GM19328 (cell line): Measurements from ENCODE around the gene ABCC1.

Experiments
- ATAC-seq: cut with Tn5 transposase; IDR thresholded peaks from one replicate; pipeline ENCODE4 v1.9.1; 2021; ENCODE audit warnings: mild to moderate bottlenecking, moderate library complexity; ENCODE audit not compliant: unreplicated experiment

Gene ABCC1

GRCh38 chr16:16038950-16039349 lies 89.5 kb downstream of the ABCC1 start:
- ATAC-seq, result no peak

GRCh38 chr16:16041196-16041892 lies 91.9 kb downstream of the ABCC1 start:
- ATAC-seq, result no peak

- ATAC-seq, result no peak
Observed at GRCh38 chr16:16042076-16042475, 92.7 kb downstream of the ABCC1 start.

GRCh38 chr16:16045296-16045695 lies 95.9 kb downstream of the ABCC1 start:
- ATAC-seq, result no peak

- no peak for ATAC-seq
Observed at GRCh38 chr16:16045879-16046278, 96.5 kb downstream of the ABCC1 start.

GRCh38 chr16:16047761-16048160 lies 98.3 kb downstream of the ABCC1 start:
- ATAC-seq, result no peak

- no peak for ATAC-seq
Observed at GRCh38 chr16:16048904-16049582, 99.6 kb downstream of the ABCC1 start.

GRCh38 chr16:16050106-16050505 lies 100.7 kb downstream of the ABCC1 start:
- ATAC-seq, result no peak

- no peak for ATAC-seq
Observed at GRCh38 chr16:16051132-16051531, 101.7 kb downstream of the ABCC1 start.

- no peak for ATAC-seq
Observed at GRCh38 chr16:16052916-16053315, 103.5 kb downstream of the ABCC1 start.

GRCh38 chr16:16057102-16057501 lies 107.7 kb downstream of the ABCC1 start:
- no peak for ATAC-seq

GRCh38 chr16:16059160-16059559 lies 109.7 kb downstream of the ABCC1 start:
- ATAC-seq, result no peak

- no peak for ATAC-seq
Observed at GRCh38 chr16:16059895-16060590, 110.6 kb downstream of the ABCC1 start.

- ATAC-seq, result no peak
Observed at GRCh38 chr16:16062023-16062937, 112.9 kb downstream of the ABCC1 start.

- ATAC-seq, result no peak
Observed at GRCh38 chr16:16063683-16064082, 114.3 kb downstream of the ABCC1 start.

- ATAC-seq, result no peak
Observed at GRCh38 chr16:16064874-16065384, 115.5 kb downstream of the ABCC1 start.

GRCh38 chr16:16067127-16067526 lies 117.7 kb downstream of the ABCC1 start:
- no peak for ATAC-seq

- ATAC-seq, result no peak
Observed at GRCh38 chr16:16071631-16072244, 122.3 kb downstream of the ABCC1 start.

- ATAC-seq, result no peak
Observed at GRCh38 chr16:16073001-16073545, 123.7 kb downstream of the ABCC1 start.
